HL-60/S4 (cell line): ENCODE data around the gene ULK1.
"Not testable (repeated sequence)": the region's sequence is repeated elsewhere in the genome, so short reads cannot be mapped to it uniquely, and the experiment has no call there.

Source experiments
- in situ Hi-C: fragments of 300-500 bp; cut with MboI; formaldehyde crosslinking; loops from 2 replicates; pipeline ENCODE4 v1.14.3; 2022; ENCODE audit warnings: low sequenced_read_pairs

Gene ULK1

DNA sequence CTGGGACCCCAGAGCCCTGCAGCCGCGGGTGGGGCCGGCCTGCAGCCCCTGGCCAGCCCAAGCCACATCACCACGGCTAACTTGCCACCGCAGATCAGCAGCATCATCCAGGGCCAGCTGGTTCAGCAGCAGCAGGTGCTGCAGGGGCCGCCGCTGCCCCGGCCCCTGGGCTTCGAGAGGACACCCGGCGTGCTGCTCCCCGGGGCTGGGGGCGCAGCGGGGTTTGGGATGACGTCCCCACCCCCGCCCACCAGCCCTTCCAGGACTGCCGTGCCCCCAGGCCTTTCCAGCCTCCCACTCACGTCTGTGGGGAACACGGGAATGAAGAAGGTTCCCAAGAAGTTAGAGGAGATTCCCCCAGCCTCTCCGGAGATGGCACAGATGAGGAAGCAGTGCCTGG lies 66.9 kb downstream of the ULK1 start:
- in situ Hi-C loops, result not testable (repeated sequence)

GRCh38 chr12:131962069-131962468 lies 67.6 kb downstream of the ULK1 start:
- in situ Hi-C loops, result no loop called here

DNA sequence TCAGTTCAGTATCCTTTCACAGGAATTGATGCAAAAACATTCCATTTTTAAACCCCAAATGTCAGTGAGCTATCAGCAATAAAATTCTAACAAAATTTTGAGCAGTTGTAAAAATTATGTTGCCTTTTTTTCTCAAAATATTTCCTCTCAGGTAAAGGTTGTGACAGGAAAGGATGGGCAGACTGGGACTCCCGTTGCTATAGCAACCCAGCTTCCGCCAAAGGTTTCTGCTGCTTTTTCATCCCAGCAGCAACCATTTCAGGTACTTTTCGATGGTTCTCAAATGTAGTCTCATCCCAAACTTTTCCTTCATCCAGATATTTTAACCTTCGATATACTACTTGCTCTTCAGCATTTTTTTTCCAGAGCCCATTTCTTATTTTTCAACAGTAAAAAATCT lies 69.0 kb downstream of the ULK1 start:
- in situ Hi-C loops, result no loop called here

- in situ Hi-C loops, result no loop called here
These were observed 70.7 kb downstream of the ULK1 start for GRCh38 chr12:131965073-131965472.

- in situ Hi-C loops, result no loop called here
These were observed 76.8 kb downstream of the ULK1 start for GRCh38 chr12:131971226-131971625.
